ENCODE measurements around the gene BMP7. TPM values are rescaled to one million over a fixed set of nuclear protein-coding genes. Genes with fewer than 3 reads are reported as not detected.

BMP7 gene
- total RNA-seq, 1 experiment from 2014 or later = 0.13 TPM

DNA sequence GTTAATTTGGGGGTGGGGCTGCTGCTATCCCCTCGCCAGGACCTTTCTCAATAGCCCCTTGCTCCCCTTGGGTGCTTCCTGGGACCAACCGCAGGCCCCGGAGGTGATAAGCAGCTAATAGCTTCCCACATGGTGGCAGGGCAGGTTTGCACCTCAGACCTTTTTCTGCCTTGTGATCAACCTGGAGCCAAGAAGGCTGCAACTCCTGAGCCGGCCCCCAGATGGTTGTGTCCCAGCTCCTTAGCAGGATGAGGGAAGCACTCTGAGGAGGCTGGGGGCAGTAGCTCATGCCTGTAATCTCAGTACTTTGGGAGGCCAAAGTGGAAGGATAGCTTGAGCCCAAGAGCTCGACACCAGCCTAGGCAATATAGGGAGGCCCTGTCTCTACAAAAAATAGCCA is 85.5 kb downstream of the BMP7 start:
- H3K27ac ChIP-seq = no peak overlapping the region
- H3K79me2 ChIP-seq (ENCODE audit: low read depth) = no peaks in the 10 kb centered on the region
- H3K4me3 ChIP-seq = no peak overlapping the region
- H3K9me3 ChIP-seq (ENCODE audit: insufficient read depth, low read depth) = no peaks in the 10 kb centered on the region
- H3K27me3 ChIP-seq (ENCODE audit: insufficient read depth, low read depth) = peaks cover 54% of the 10 kb centered on the region
- no peak overlapping the region for H3K4me2 ChIP-seq
- H3K36me3 ChIP-seq (ENCODE audit: low read depth) = no peaks in the 10 kb centered on the region
- no peaks in the 10 kb centered on the region for H3K9me2 ChIP-seq (ENCODE audit: insufficient read depth)
- ChIA-PET POLR2A (ENCODE audit: unreplicated experiment) (no interaction called here), CTCF (interaction anchor here (1.1 kb wide), 1 partner anchor 151 kb away, joined by 3 read pairs; no protein-coding TSS in a partner anchor)
- no peaks in the 10 kb centered on the region for H3F3A ChIP-seq (ENCODE audit: insufficient read depth, low read depth)
- TF ChIP-seq EZH2 (IDR thresholded peaks at IDR 0.05; ENCODE audit: low read depth) = no peak
- TF ChIP-seq, protein P1, sequence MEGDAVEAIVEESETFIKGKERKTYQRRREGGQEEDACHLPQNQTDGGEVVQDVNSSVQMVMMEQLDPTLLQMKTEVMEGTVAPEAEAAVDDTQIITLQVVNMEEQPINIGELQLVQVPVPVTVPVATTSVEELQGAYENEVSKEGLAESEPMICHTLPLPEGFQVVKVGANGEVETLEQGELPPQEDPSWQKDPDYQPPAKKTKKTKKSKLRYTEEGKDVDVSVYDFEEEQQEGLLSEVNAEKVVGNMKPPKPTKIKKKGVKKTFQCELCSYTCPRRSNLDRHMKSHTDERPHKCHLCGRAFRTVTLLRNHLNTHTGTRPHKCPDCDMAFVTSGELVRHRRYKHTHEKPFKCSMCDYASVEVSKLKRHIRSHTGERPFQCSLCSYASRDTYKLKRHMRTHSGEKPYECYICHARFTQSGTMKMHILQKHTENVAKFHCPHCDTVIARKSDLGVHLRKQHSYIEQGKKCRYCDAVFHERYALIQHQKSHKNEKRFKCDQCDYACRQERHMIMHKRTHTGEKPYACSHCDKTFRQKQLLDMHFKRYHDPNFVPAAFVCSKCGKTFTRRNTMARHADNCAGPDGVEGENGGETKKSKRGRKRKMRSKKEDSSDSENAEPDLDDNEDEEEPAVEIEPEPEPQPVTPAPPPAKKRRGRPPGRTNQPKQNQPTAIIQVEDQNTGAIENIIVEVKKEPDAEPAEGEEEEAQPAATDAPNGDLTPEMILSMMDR (conservative IDR thresholded peaks at IDR 0.05) = no peak
- DNase-seq = peak; percentile 11 to 48
- intact Hi-C loops (cut with micrococcal nuclease; ENCODE audit: unreplicated experiment) = no loop called here
- no peaks in the 10 kb centered on the region for H3K4me1 ChIP-seq (replicated peaks; ENCODE audit: insufficient read depth)
- no peaks in the 10 kb centered on the region for H4K20me1 ChIP-seq (ENCODE audit: insufficient read depth)
- no TSS peak for BruUV-seq (replicated peaks)
- H2AFZ ChIP-seq = no peak overlapping the region

DNA sequence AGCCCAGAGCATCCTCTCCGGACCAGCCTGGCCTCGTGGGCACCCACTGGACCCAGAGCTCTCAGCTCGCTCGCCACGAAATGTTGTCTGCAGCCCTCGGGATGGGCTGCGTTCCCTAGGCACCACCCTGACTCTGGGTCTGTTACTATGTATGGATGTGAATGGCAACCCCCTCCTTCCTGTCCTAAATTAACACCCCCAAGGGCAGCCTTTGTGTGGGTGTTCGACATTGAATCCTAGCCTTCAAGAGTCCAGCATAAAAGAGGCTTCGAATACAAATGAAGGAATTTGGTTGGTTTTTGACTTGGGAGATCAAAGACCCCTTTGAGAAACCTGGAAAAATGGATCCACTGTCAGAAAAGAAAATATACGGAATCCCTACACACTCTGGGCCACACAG is 86.1 kb downstream of the BMP7 start:
- intact Hi-C loops (cut with micrococcal nuclease; ENCODE audit: unreplicated experiment) = no loop called here
- TF ChIP-seq, protein P1 (conservative IDR thresholded peaks at IDR 0.05) = no peak
- TF ChIP-seq EZH2 (IDR thresholded peaks at IDR 0.05; ENCODE audit: low read depth) = no peak
- Histone ChIP-seq H3K4me3 (no peak overlapping the region), H4K20me1 (ENCODE audit: insufficient read depth) (no peaks in the 10 kb centered on the region), H3K36me3 (ENCODE audit: low read depth) (no peaks in the 10 kb centered on the region), H3K9me2 (ENCODE audit: insufficient read depth) (no peaks in the 10 kb centered on the region), H3K79me2 (ENCODE audit: low read depth) (no peaks in the 10 kb centered on the region), H2AFZ (no peak overlapping the region), H3K27ac (no peak overlapping the region), H3K4me2 (no peak overlapping the region), H3K4me1 (replicated peaks; ENCODE audit: insufficient read depth) (no peaks in the 10 kb centered on the region), H3K9me3 (ENCODE audit: insufficient read depth, low read depth) (no peaks in the 10 kb centered on the region), H3K27me3 (ENCODE audit: insufficient read depth, low read depth) (peaks cover 56% of the 10 kb centered on the region), H3F3A (ENCODE audit: insufficient read depth, low read depth) (no peaks in the 10 kb centered on the region)
- ChIA-PET POLR2A (ENCODE audit: unreplicated experiment) (no interaction called here), CTCF (interaction anchor here (1.1 kb wide), 1 partner anchor 152 kb away, joined by 3 read pairs; no protein-coding TSS in a partner anchor)
- BruUV-seq (replicated peaks) = no TSS peak
- DNase-seq = no peak

DNA sequence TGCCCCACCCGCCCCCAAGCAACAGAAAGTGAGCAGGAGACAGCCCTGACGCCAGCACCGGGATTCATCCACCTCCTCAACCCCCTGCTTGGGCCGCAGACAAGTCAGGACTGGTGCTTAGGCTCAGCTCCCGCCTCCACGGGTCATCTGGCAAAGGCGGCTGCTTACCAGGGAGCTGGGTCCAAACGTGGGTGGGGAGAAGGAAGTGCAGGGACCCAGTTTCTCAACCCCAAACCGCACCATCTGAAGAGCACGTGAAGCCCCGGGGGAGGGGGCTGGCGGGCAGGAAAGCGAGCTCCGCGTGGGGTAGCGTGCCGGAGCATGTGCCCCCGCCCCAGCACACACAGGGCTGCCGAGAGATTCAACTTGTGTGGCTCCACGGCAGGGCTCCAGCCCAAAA is 87.2 kb downstream of the BMP7 start:
- Histone ChIP-seq H2AFZ (no peak overlapping the region), H3F3A (ENCODE audit: insufficient read depth, low read depth) (no peaks in the 10 kb centered on the region), H3K4me2 (no peak overlapping the region), H3K9me3 (ENCODE audit: insufficient read depth, low read depth) (no peaks in the 10 kb centered on the region), H3K27me3 (ENCODE audit: insufficient read depth, low read depth) (peaks cover 46% of the 10 kb centered on the region; the same call in 1 of the 2 replicates), H3K9me2 (ENCODE audit: insufficient read depth) (no peaks in the 10 kb centered on the region), H3K4me1 (replicated peaks; ENCODE audit: insufficient read depth) (no peaks in the 10 kb centered on the region), H3K79me2 (ENCODE audit: low read depth) (no peaks in the 10 kb centered on the region), H4K20me1 (ENCODE audit: insufficient read depth) (no peaks in the 10 kb centered on the region), H3K4me3 (no peak overlapping the region), H3K27ac (no peak overlapping the region), H3K36me3 (ENCODE audit: low read depth) (no peaks in the 10 kb centered on the region)
- TF ChIP-seq, protein P1 (conservative IDR thresholded peaks at IDR 0.05) = no peak
- no peak for TF ChIP-seq EZH2 (IDR thresholded peaks at IDR 0.05; ENCODE audit: low read depth)
- ChIA-PET POLR2A (ENCODE audit: unreplicated experiment) (no interaction called here), CTCF (no interaction called here)
- DNase-seq = no peak
- intact Hi-C loops (cut with micrococcal nuclease; ENCODE audit: unreplicated experiment) = no loop called here
- BruUV-seq (replicated peaks) = no TSS peak
